H1 (cell line): ENCODE data around the gene THBS3.
A peak's percentile ranks its signal among the peaks of the same experiment; 100 is the strongest.

Source experiments
- EP300 ChIP-seq, 2 experiments: IDR thresholded peaks; 1 replicate in 1 of 2; 2 replicates in 1 of 2; pipeline ENCODE4 v1.6.1; 2011 to 2012; ENCODE audit warnings: low read depth in 2 of 2, low read length in 2 of 2, mild to moderate bottlenecking in 2 of 2, borderline replicate concordance in 1 of 2, inconsistent platforms in 1 of 2, moderate library complexity in 1 of 2
- GABPA ChIP-seq: IDR thresholded peaks from 2 replicates; pipeline ENCODE4 v1.6.1; 2011; ENCODE audit warnings: mild to moderate bottlenecking, low read length, moderate library complexity, borderline replicate concordance; ENCODE audit not compliant: insufficient read depth
- JUND ChIP-seq: IDR thresholded peaks from 2 replicates; pipeline ENCODE4 v1.6.1; 2011; ENCODE audit warnings: mild to moderate bottlenecking, improper control_type of control experiment, low read length
- NANOG ChIP-seq: IDR thresholded peaks from 2 replicates; pipeline ENCODE4 v1.6.1; 2011; ENCODE audit warnings: low read length, low read depth, mild to moderate bottlenecking, inconsistent platforms; ENCODE audit not compliant: insufficient read depth, poor library complexity, severe bottlenecking
- POLR2A ChIP-seq, 2 experiments: IDR thresholded peaks; 1 replicate in 1 of 2; 2 replicates in 1 of 2; pipeline ENCODE4 v1.6.1; 2011; ENCODE audit warnings: low read depth in 2 of 2, low read length in 2 of 2, mild to moderate bottlenecking in 2 of 2; ENCODE audit errors: control extremely low read depth in 1 of 2
- POLR2AphosphoS5 ChIP-seq: IDR thresholded peaks from 2 replicates; pipeline ENCODE4 v1.6.1; 2011; ENCODE audit warnings: low read depth, low read length
- RAD21 ChIP-seq, 2 experiments: IDR thresholded peaks in 1 of 2; conservative IDR thresholded peaks in 1 of 2; 2 replicates each; pipeline ENCODE4 v1.6.1; 2011; ENCODE audit warnings: low read depth in 2 of 2, low read length in 2 of 2, improper control_type of control experiment in 1 of 2, inconsistent platforms in 1 of 2, mild to moderate bottlenecking in 1 of 2, moderate library complexity in 1 of 2
- SP1 ChIP-seq: IDR thresholded peaks from 2 replicates; pipeline ENCODE4 v1.6.1; 2011; ENCODE audit warnings: low read depth, low read length
- ZNF274 ChIP-seq: IDR thresholded peaks from 2 replicates; pipeline ENCODE4 v1.7.0; 2012; ENCODE audit warnings: low read length, borderline replicate concordance; ENCODE audit errors: extremely low read depth
- TF ChIP-seq, protein P1 (sequence below), 3 experiments: IDR thresholded peaks; 1 replicate in 2 of 3; 2 replicates in 1 of 3; pipeline versions ENCODE4 v1.5.1 to v1.6.1; 2011; ENCODE audit warnings: low read length in 3 of 3, mild to moderate bottlenecking in 3 of 3, inconsistent platforms in 2 of 3, low read depth in 1 of 3, moderate library complexity in 1 of 3; ENCODE audit not compliant: insufficient read depth in 1 of 3; ENCODE audit errors: control extremely low read depth in 1 of 3

DNA sequence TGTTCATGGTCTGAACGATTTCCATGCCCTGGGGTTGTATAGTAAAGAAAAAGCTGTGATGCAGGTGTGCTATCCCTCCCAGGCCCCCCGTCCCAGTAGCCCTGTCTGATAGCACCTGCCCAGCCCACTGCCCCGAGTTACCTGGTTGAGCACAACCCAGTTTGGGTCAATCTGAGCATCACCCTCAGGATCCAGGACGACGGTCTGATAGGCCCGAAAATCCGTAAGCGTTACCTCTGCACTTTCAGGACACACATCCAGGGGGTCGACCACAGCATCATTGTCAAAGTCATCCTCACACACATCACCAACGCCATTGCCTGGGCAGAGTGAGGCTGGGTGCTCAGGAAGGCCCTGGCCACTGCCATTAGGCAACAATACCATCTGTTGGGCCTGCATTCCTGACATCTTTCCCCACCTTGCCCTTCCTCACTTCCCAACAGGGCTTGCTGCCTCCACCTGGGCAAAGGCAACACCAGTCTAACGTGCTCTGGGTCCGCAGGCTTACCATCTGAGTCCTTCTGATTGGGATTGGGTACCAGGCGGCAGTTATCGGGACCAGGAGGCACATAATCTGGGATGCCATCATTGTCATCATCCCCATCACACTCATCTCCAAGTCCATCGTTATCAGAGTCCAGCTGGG is 9.7 kb downstream of the THBS3 start:
- TF ChIP-seq NANOG (no peak), ZNF274 (no peak), POLR2AphosphoS5 (peak; percentile 76; the same call in 1 of the 2 replicates), RAD21 (IDR thresholded peaks at IDR 0.05 in 1 of 2, conservative IDR thresholded peaks at IDR 0.05 in 1 of 2; ENCODE audit: low read depth in 2 of 2, low read length in 2 of 2) (no peak), GABPA (no peak), POLR2A (IDR thresholded peaks at IDR 0.05; ENCODE audit: control extremely low read depth in 1 of 2, low read depth in 2 of 2, low read length in 2 of 2) (peak in 1 of 2 experiments; percentile 51; a peak in 2 of 3 replicates), SP1 (no peak), JUND (no peak), EP300 (IDR thresholded peaks at IDR 0.05; ENCODE audit: borderline replicate concordance in 1 of 2, low read depth in 2 of 2, low read length in 2 of 2) (no peak)
- TF ChIP-seq, protein P1, sequence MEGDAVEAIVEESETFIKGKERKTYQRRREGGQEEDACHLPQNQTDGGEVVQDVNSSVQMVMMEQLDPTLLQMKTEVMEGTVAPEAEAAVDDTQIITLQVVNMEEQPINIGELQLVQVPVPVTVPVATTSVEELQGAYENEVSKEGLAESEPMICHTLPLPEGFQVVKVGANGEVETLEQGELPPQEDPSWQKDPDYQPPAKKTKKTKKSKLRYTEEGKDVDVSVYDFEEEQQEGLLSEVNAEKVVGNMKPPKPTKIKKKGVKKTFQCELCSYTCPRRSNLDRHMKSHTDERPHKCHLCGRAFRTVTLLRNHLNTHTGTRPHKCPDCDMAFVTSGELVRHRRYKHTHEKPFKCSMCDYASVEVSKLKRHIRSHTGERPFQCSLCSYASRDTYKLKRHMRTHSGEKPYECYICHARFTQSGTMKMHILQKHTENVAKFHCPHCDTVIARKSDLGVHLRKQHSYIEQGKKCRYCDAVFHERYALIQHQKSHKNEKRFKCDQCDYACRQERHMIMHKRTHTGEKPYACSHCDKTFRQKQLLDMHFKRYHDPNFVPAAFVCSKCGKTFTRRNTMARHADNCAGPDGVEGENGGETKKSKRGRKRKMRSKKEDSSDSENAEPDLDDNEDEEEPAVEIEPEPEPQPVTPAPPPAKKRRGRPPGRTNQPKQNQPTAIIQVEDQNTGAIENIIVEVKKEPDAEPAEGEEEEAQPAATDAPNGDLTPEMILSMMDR (IDR thresholded peaks at IDR 0.05; ENCODE audit: control extremely low read depth in 1 of 3, insufficient read depth in 1 of 3, low read depth in 1 of 3, low read length in 3 of 3) = no peak
